OCI-LY7 (cell line): Measurements from ENCODE around the gene TRAPPC3L.

ENCODE experiments used
- CTCF ChIP-seq: fragments of 200-600 bp; sonication (generic); conservative IDR thresholded peaks from 2 replicates; pipeline ENCODE4 v1.5.1; 2014; ENCODE audit warnings: mild to moderate bottlenecking, antibody characterized with exemption, low read length, moderate library complexity, mixed read lengths
- EZH2phosphoT487 ChIP-seq: fragments of 200-600 bp; sonication (generic); IDR thresholded peaks from 2 replicates; pipeline ENCODE4 v1.6.1; 2018; ENCODE audit warnings: low read depth, borderline replicate concordance, mild to moderate bottlenecking, mixed run types, antibody characterized with exemption, low read length, moderate library complexity, mixed read lengths

GRCh38 chr6:116458264-116458663, 87.2 kb downstream of the TRAPPC3L start:
- TF ChIP-seq CTCF (no peak), EZH2phosphoT487 (no peak)
